ENCODE data around the gene FAM120A. TPM values are rescaled to one million over a fixed set of nuclear protein-coding genes. Genes with fewer than 3 reads are reported as not detected.

Gene FAM120A, protein sequence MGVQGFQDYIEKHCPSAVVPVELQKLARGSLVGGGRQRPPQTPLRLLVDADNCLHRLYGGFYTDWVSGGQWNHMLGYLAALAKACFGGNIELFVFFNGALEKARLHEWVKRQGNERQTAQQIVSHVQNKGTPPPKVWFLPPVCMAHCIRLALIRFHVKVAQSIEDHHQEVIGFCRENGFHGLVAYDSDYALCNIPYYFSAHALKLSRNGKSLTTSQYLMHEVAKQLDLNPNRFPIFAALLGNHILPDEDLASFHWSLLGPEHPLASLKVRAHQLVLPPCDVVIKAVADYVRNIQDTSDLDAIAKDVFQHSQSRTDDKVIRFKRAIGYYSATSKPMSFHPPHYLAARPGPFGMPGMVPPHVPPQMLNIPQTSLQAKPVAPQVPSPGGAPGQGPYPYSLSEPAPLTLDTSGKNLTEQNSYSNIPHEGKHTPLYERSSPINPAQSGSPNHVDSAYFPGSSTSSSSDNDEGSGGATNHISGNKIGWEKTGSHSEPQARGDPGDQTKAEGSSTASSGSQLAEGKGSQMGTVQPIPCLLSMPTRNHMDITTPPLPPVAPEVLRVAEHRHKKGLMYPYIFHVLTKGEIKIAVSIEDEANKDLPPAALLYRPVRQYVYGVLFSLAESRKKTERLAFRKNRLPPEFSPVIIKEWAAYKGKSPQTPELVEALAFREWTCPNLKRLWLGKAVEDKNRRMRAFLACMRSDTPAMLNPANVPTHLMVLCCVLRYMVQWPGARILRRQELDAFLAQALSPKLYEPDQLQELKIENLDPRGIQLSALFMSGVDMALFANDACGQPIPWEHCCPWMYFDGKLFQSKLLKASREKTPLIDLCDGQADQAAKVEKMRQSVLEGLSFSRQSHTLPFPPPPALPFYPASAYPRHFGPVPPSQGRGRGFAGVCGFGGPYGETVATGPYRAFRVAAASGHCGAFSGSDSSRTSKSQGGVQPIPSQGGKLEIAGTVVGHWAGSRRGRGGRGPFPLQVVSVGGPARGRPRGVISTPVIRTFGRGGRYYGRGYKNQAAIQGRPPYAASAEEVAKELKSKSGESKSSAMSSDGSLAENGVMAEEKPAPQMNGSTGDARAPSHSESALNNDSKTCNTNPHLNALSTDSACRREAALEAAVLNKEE
- polyA plus RNA-seq: 10 to 100 TPM; 36.2 to 85.8 (median 65.6) TPM
- long read RNA-seq, donor 1, full-length matches to known transcripts: 7 of 117 reads
- long read RNA-seq, donor 1, partial matches to known transcripts: 110 of 117 reads
- long read RNA-seq, donor 1, other reads (novel, unspliced or antisense): 0 of 117 reads
- long read RNA-seq, donor 2, full-length matches to known transcripts: 4 of 24 reads
- long read RNA-seq, donor 2, partial matches to known transcripts: 20 of 24 reads
- long read RNA-seq, donor 2, other reads (novel, unspliced or antisense): 0 of 24 reads
- long read RNA-seq, donor 3, full-length matches to known transcripts: 2 of 33 reads
- long read RNA-seq, donor 3, partial matches to known transcripts: 31 of 33 reads
- long read RNA-seq, donor 3, other reads (novel, unspliced or antisense): 0 of 33 reads
- long read RNA-seq, donor 4: 0 reads
- long read RNA-seq, donor 5, partial matches to known transcripts: 27 of 27 reads
- long read RNA-seq, donor 5, other reads (novel, unspliced or antisense): 0 of 27 reads
- long read RNA-seq, donor 6, full-length matches to known transcripts: 5 of 22 reads
- long read RNA-seq, donor 6, partial matches to known transcripts: 17 of 22 reads
- long read RNA-seq, donor 6, other reads (novel, unspliced or antisense): 0 of 22 reads
- long read RNA-seq, donor 7, full-length matches to known transcripts: 7 of 28 reads
- long read RNA-seq, donor 7, partial matches to known transcripts: 21 of 28 reads
- long read RNA-seq, donor 7, other reads (novel, unspliced or antisense): 0 of 28 reads
- long read RNA-seq, donor 8, full-length matches to known transcripts: 1 of 1 reads
- long read RNA-seq, donor 8, partial matches to known transcripts: 0 of 1 reads
- long read RNA-seq, donor 8, other reads (novel, unspliced or antisense): 0 of 1 reads
- long read RNA-seq, donor 9, full-length matches to known transcripts: 1 of 21 reads
- long read RNA-seq, donor 9, partial matches to known transcripts: 20 of 21 reads
- long read RNA-seq, donor 9, other reads (novel, unspliced or antisense): 0 of 21 reads
- long read RNA-seq, donor 10, full-length matches to known transcripts: 6 of 26 reads
- long read RNA-seq, donor 10, partial matches to known transcripts: 20 of 26 reads
- long read RNA-seq, donor 10, other reads (novel, unspliced or antisense): 0 of 26 reads

DNA sequence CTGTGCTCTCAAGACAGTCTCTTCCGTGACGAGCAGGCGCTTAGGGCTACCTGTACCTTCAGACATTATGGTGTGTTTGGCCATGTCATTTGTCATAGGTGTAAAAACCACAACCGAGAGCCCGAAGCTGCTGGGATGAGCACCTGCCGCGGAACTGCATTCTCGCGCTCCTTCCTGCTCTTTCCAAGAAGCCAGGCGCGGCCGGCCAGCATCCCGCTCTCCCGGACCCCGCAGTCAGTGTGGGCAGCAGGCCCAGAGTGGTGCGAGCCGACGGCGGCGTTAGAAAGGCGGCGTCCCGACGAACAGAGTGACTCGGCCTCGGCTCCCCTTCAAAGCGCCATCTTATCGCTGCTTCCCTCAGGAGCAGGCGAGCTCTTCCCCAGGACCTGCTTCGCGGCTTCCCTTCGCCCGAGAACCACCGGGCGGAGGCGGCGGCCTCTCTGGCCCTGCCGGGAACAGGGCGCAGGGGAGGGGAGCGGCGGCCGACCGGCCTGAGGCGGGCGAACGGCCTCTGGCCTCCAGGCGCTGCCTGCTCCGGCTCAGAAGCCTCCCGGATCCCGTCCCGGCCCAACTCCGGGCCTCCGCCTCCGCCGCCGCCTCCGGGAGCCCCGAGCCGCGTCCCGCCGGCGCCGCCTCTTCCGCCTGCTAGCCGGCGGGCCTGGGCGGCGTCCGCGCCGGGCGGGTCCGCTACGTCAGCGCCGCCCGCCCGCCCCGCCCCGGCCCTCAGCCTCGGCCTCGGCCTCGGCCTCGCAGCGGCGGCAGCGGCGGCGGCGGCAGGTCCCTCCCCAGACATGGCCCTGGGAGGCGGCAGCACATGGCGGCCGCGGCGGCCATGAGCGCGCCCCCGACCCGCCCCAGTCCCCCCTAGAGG is at the start of gene FAM120A:
TSS of gene FAM120A (plus strand) at position 741 of the 871 bp plus-strand sequence. CDS start 231 bp downstream, outside the sequence.
- FAIRE-seq (no peak), DNase-seq (peak; percentile 82 to 94)
- WGBS, 3 donors: 1% methylated on average over 34 to 100 of the region's 100 CpGs
- Histone ChIP-seq H3K4me3 (ENCODE audit: low read depth in 1 of 3, low read length in 3 of 3) (peak within 1 kb of the TSS; percentile 91 to 99 (median 97)), H3K27me3 (ENCODE audit: control insufficient read depth in 3 of 3, insufficient read depth in 3 of 3, low read length in 3 of 3) (no peaks in the 10 kb centered on the region), H3K9me3 (ENCODE audit: control insufficient read depth in 2 of 2, insufficient read depth in 1 of 2, low read depth in 1 of 2, low read length in 1 of 2) (no peaks in the 10 kb centered on the region), H3K4me1 (ENCODE audit: control insufficient read depth in 3 of 3, insufficient read depth in 2 of 3, low read depth in 1 of 3, low read length in 2 of 3) (peaks cover 6 to 7% (median 7%) of the 10 kb centered on the region in 3 donors), H3K27ac (ENCODE audit: low read depth in 1 of 3, low read length in 2 of 3) (peak within 1 kb of the TSS; percentile 98 to 100 (median 98)), H3K36me3 (ENCODE audit: control insufficient read depth in 3 of 3, insufficient read depth in 2 of 3, low read depth in 1 of 3, low read length in 3 of 3) (peaks cover 3 to 28% (median 14%) of the 10 kb centered on the region in 3 donors)

DNA sequence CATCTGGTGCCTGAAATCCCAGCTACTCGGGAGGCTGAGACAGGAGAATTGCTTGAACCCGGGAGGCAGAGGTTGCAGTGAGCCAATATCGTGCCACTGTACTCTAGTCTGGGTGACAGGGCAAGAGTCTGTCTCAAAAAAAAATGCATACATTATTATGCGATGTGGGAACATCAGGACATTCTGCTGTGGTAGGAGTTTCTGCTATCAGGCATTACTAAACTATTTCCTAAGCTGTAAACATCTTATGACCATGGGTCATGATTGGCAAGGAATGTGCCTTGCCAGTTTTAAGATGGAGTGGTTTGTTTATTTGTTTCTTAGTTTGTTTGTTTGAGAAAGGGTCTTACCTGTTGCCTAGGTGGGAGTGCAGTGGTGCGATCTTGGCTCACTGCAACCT is 45.1 kb upstream of the FAM120A start:
- Histone ChIP-seq H3K9me3 (ENCODE audit: control insufficient read depth in 2 of 2, insufficient read depth in 1 of 2, low read depth in 1 of 2, low read length in 1 of 2) (no peaks in the 10 kb centered on the region), H3K27me3 (ENCODE audit: control insufficient read depth in 3 of 3, insufficient read depth in 3 of 3, low read length in 3 of 3) (no peaks in the 10 kb centered on the region), H3K4me1 (ENCODE audit: control insufficient read depth in 3 of 3, insufficient read depth in 2 of 3, low read depth in 1 of 3, low read length in 2 of 3) (no peaks in the 10 kb centered on the region), H3K36me3 (ENCODE audit: control insufficient read depth in 3 of 3, insufficient read depth in 2 of 3, low read depth in 1 of 3, low read length in 3 of 3) (no peaks in the 10 kb centered on the region), H3K27ac (ENCODE audit: low read depth in 1 of 3, low read length in 2 of 3) (no peak overlapping the region), H3K4me3 (ENCODE audit: low read depth in 1 of 3, low read length in 3 of 3) (no peak overlapping the region)
- FAIRE-seq (no peak), DNase-seq (no peak)
- WGBS, 3 donors: 92 to 94% (median 94%) methylated on average over 5 of the region's 5 CpGs

DNA sequence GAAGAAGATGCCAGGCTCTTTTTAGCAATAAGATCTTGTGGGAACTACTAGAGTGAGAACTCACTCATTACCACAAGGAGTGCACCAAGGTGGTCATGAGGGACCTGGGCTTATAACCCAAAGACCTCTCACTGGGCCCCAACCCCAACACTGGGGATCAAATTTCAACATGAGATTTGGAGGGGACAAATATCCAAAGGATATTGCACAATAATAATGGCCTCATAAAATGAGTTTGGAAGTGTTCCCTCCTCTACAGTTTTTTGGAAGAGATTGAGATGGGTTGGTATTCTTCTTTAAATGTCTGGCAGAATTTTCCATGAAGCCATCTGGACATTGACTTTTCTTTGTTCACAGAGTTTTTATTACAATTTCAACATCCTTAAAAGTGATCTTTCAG is 38.0 kb upstream of the FAM120A start:
- H3K4me1 ChIP-seq (ENCODE audit: control insufficient read depth in 3 of 3, insufficient read depth in 2 of 3, low read depth in 1 of 3, low read length in 2 of 3): no peaks in the 10 kb centered on the region
- FAIRE-seq: no peak
- peaks cover 0 to 19% of the 10 kb centered on the region in 2 donors for H3K9me3 ChIP-seq (ENCODE audit: control insufficient read depth in 2 of 2, insufficient read depth in 1 of 2, low read depth in 1 of 2, low read length in 1 of 2)
- no peaks in the 10 kb centered on the region for H3K36me3 ChIP-seq (ENCODE audit: control insufficient read depth in 3 of 3, insufficient read depth in 2 of 3, low read depth in 1 of 3, low read length in 3 of 3)
- H3K27ac ChIP-seq (ENCODE audit: low read depth in 1 of 3, low read length in 2 of 3): no peak overlapping the region
- H3K27me3 ChIP-seq (ENCODE audit: control insufficient read depth in 3 of 3, insufficient read depth in 3 of 3, low read length in 3 of 3): no peaks in the 10 kb centered on the region
- no peak for DNase-seq
- no peak overlapping the region for H3K4me3 ChIP-seq (ENCODE audit: low read depth in 1 of 3, low read length in 3 of 3)

GRCh38 chr9:93415176-93415690 is 36.3 kb upstream of the FAM120A start:
- FAIRE-seq: no peak
- no peaks in the 10 kb centered on the region for H3K4me1 ChIP-seq (ENCODE audit: control insufficient read depth in 3 of 3, insufficient read depth in 2 of 3, low read depth in 1 of 3, low read length in 2 of 3)
- peaks cover 0 to 32% of the 10 kb centered on the region in 2 donors for H3K9me3 ChIP-seq (ENCODE audit: control insufficient read depth in 2 of 2, insufficient read depth in 1 of 2, low read depth in 1 of 2, low read length in 1 of 2)
- 80 to 89% (median 89%) methylated on average over 2 of the region's 2 CpGs for WGBS, 3 donors
- DNase-seq: no peak
- no peaks in the 10 kb centered on the region for H3K36me3 ChIP-seq (ENCODE audit: control insufficient read depth in 3 of 3, insufficient read depth in 2 of 3, low read depth in 1 of 3, low read length in 3 of 3)
- no peak overlapping the region for H3K4me3 ChIP-seq (ENCODE audit: low read depth in 1 of 3, low read length in 3 of 3)
- no peaks in the 10 kb centered on the region for H3K27me3 ChIP-seq (ENCODE audit: control insufficient read depth in 3 of 3, insufficient read depth in 3 of 3, low read length in 3 of 3)
- no peak overlapping the region for H3K27ac ChIP-seq (ENCODE audit: low read depth in 1 of 3, low read length in 2 of 3)

DNA sequence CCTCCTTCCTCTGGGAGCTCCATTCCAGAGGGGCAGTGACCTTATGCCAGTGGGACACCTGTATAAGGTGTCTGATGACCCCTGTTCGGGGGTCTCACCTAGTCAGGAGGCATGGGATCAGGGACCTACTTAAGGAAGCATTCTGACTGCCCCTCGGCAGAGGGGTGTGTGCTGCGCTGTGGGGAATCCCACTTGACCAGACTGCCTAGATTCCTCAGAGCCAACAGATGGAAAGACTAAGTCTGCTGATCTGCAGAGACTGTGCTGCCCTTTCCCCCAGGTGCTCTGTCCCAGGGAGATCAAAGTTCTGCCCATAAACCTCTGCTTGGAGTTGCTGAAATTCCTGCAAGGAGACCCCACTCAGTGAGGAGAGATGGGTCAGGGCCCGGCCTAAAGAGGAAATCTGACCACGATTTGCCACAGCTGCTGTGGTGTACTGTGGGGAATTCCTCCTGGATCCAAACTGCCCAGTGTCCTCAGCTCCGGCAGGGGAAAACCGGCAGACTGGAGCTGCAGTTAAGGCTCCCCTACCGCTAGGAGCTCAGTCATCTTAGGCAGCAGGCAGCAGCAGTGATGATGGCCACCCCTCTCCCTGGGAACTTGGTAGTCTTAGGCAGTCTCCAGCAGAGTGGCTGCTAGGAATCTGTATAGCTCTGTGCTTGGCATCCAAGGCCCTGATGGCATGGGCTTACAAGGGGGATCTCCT is 34.8 kb upstream of the FAM120A start:
- whole genome bisulfite sequencing, 3 donors: 77 to 88% (median 81%) methylated on average over 8 of the region's 8 CpGs
- H3K27me3 ChIP-seq (ENCODE audit: control insufficient read depth in 3 of 3, insufficient read depth in 3 of 3, low read length in 3 of 3): no peaks in the 10 kb centered on the region
- H3K9me3 ChIP-seq (ENCODE audit: control insufficient read depth in 2 of 2, insufficient read depth in 1 of 2, low read depth in 1 of 2, low read length in 1 of 2): peaks cover 0 to 32% of the 10 kb centered on the region in 2 donors
- H3K4me3 ChIP-seq (ENCODE audit: low read depth in 1 of 3, low read length in 3 of 3): no peak overlapping the region
- FAIRE-seq (no peak), DNase-seq (no peak)
- H3K36me3 ChIP-seq (ENCODE audit: control insufficient read depth in 3 of 3, insufficient read depth in 2 of 3, low read depth in 1 of 3, low read length in 3 of 3): no peaks in the 10 kb centered on the region
- no peak overlapping the region for H3K27ac ChIP-seq (ENCODE audit: low read depth in 1 of 3, low read length in 2 of 3)
- no peaks in the 10 kb centered on the region for H3K4me1 ChIP-seq (ENCODE audit: control insufficient read depth in 3 of 3, insufficient read depth in 2 of 3, low read depth in 1 of 3, low read length in 2 of 3)

DNA sequence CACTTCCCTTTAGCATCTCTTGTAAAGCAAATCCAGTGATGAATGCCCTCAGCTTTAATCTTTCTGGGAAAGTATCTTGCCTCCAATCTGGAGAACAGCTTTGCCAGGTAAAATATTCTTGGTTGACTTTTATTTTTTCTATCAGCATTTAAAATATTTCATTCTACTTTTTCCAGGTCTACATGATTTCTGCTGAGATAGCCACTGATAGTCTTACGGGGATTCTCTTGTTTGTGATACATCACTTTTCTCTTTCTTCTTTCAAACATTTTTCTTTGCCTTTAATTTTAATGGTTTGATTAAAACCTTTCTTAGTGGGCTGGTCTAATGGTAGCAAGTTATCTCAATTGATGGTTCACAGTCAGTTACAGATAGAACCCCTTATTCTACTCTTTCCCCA is 33.9 kb upstream of the FAM120A start:
- Histone ChIP-seq H3K4me3 (ENCODE audit: low read depth in 1 of 3, low read length in 3 of 3) (no peak overlapping the region), H3K27me3 (ENCODE audit: control insufficient read depth in 3 of 3, insufficient read depth in 3 of 3, low read length in 3 of 3) (no peaks in the 10 kb centered on the region), H3K27ac (ENCODE audit: low read depth in 1 of 3, low read length in 2 of 3) (no peak overlapping the region), H3K36me3 (ENCODE audit: control insufficient read depth in 3 of 3, insufficient read depth in 2 of 3, low read depth in 1 of 3, low read length in 3 of 3) (no peaks in the 10 kb centered on the region), H3K9me3 (ENCODE audit: control insufficient read depth in 2 of 2, insufficient read depth in 1 of 2, low read depth in 1 of 2, low read length in 1 of 2) (peaks cover 0 to 32% of the 10 kb centered on the region in 2 donors), H3K4me1 (ENCODE audit: control insufficient read depth in 3 of 3, insufficient read depth in 2 of 3, low read depth in 1 of 3, low read length in 2 of 3) (no peaks in the 10 kb centered on the region)
- FAIRE-seq: no peak
- DNase-seq: no peak
- WGBS, 3 donors: 94 to 97% (median 95%) methylated on average over 1 of the region's 1 CpG

All from small intestine (tissue), 16 donors.